Heart left ventricle (tissue), 13 donors: ENCODE results near the gene HYAL2.

Experiments used
- POLR2A ChIP-seq, 2 donors: fragments of 450-650 bp; IDR thresholded peaks; one replicate each; pipeline ENCODE4 v1.6.1; 2017; ENCODE audit warnings: antibody characterized with exemption in 2 of 2, mild to moderate bottlenecking in 2 of 2, moderate library complexity in 2 of 2
- TF ChIP-seq, protein P1 (sequence below), 12 donors: fragments of 200-600 bp; sonication (generic) in 4 of 12; IDR thresholded peaks; one replicate each; pipeline versions ENCODE4 v1.5.0 to v1.8.0; 2018 to 2022; ENCODE audit warnings: antibody characterized with exemption in 12 of 12, mild to moderate bottlenecking in 5 of 12
- donor health status: ischemic (EF 13 %, LVEDD 7.1; RV severe dilation, severe dysfunction).
- donor health status: DM: no; HTN: yes; CAD: no.
- donor health status: DM: no; HTN: no; CAD: no.
- donor health status: ischemic (EF 25% LVEDD 6.9; RV normal size, moderate dysfunction).
- donor health status: ischemic (EF 25% LVEDD 5.7; RV mildly dilated, moderate dysfunction).
- donor health status: ischemic (EF 35%, LVEDD 5.7; RV mildly dilated, moderate dysfunction).
- donor health status: nonischemic (EF 11% LVEDD 7.7; RV severe dilation, severe dysfunction).
- donor health status: DM: yes; HTN: yes; CAD: no.
- donor health status: PGD.
- donor health status: ischemic (EF 29% LVEDD 5.4; RV normal size, mild dysfunction).
- donor health status: nonischemic (EF 23%, LVEDD 6.1; RV moderate dilation, normal function).

GRCh38 chr3:50357481-50357880 is 34.9 kb upstream of the HYAL2 start:
- TF ChIP-seq, protein P1, sequence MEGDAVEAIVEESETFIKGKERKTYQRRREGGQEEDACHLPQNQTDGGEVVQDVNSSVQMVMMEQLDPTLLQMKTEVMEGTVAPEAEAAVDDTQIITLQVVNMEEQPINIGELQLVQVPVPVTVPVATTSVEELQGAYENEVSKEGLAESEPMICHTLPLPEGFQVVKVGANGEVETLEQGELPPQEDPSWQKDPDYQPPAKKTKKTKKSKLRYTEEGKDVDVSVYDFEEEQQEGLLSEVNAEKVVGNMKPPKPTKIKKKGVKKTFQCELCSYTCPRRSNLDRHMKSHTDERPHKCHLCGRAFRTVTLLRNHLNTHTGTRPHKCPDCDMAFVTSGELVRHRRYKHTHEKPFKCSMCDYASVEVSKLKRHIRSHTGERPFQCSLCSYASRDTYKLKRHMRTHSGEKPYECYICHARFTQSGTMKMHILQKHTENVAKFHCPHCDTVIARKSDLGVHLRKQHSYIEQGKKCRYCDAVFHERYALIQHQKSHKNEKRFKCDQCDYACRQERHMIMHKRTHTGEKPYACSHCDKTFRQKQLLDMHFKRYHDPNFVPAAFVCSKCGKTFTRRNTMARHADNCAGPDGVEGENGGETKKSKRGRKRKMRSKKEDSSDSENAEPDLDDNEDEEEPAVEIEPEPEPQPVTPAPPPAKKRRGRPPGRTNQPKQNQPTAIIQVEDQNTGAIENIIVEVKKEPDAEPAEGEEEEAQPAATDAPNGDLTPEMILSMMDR (IDR thresholded peaks at IDR 0.05) = no peak
- no peak for TF ChIP-seq POLR2A (IDR thresholded peaks at IDR 0.05)
